ENCODE data around the gene SYNJ1. TPM values are rescaled to one million over a fixed set of nuclear protein-coding genes. Genes with fewer than 3 reads are reported as not detected.
A peak's percentile ranks its signal among the peaks of the same experiment; 100 is the strongest.

SYNJ1 gene
- total and polyA plus RNA-seq, 9 of the 15 experiments (the other 6 are each of a cell fraction or from before 2014, with no cell fraction given), result 2.4 to 10.6 (median 5.6) TPM

- TF ChIP-seq POU5F1 (IDR thresholded peaks at IDR 0.05; ENCODE audit: borderline replicate concordance, low read depth, low read length, partially characterized antibody) (no peak), TRIM24 (IDR thresholded peaks at IDR 0.05) (no peak), CTCF (IDR thresholded peaks at IDR 0.05 in 2 of 3, conservative IDR thresholded peaks at IDR 0.05 in 1 of 3; ENCODE audit: insufficient read depth in 2 of 3, low read depth in 1 of 3, low read length in 3 of 3) (no peak), FOXA1 (IDR thresholded peaks at IDR 0.05; ENCODE audit: borderline replicate concordance) (no peak), THRAP3 (IDR thresholded peaks at IDR 0.05; ENCODE audit: borderline replicate concordance) (no peak), EHMT2 (IDR thresholded peaks at IDR 0.05) (peak; percentile 99), SPI1 (IDR thresholded peaks at IDR 0.05; ENCODE audit: borderline replicate concordance, low read depth, low read length) (no peak), ID3 (CRISPR knock-in tag; IDR thresholded peaks at IDR 0.05) (no peak), ID3 (tag; IDR thresholded peaks at IDR 0.05) (no peak), MXD1 (CRISPR knock-in tag; IDR thresholded peaks at IDR 0.05; ENCODE audit: borderline replicate concordance, poor library complexity, severe bottlenecking) (no peak), NR4A1 (CRISPR knock-in tag; IDR thresholded peaks at IDR 0.05) (no peak), NR4A1 (tag; IDR thresholded peaks at IDR 0.05) (no peak), NFIC (IDR thresholded peaks at IDR 0.05) (no peak), MAFF (IDR thresholded peaks at IDR 0.05; ENCODE audit: low read length) (no peak), NFXL1 (CRISPR knock-in tag; IDR thresholded peaks at IDR 0.05) (no peak), DIDO1 (tag; IDR thresholded peaks at IDR 0.05; ENCODE audit: low read depth) (no peak), PYGO2 (tag; IDR thresholded peaks at IDR 0.05) (no peak), GATAD2A (IDR thresholded peaks at IDR 0.05) (no peak), XRCC3 (IDR thresholded peaks at IDR 0.05) (no peak), MEF2D (tag; conservative IDR thresholded peaks at IDR 0.05; ENCODE audit: low read depth) (no peak), ZNF224 (CRISPR knock-in tag; IDR thresholded peaks at IDR 0.05) (no peak), MTF1 (CRISPR knock-in tag; IDR thresholded peaks at IDR 0.05; ENCODE audit: borderline replicate concordance) (no peak), BACH1 (tag; IDR thresholded peaks at IDR 0.05) (no peak), MCM5 (IDR thresholded peaks at IDR 0.05; ENCODE audit: low read depth) (no peak), ZNF121 (CRISPR knock-in tag; conservative IDR thresholded peaks at IDR 0.05) (no peak), MCM7 (IDR thresholded peaks at IDR 0.05) (no peak), SLC30A9 (CRISPR knock-in tag; IDR thresholded peaks at IDR 0.05) (no peak), NRF1 (conservative IDR thresholded peaks at IDR 0.05 in 1 of 2, IDR thresholded peaks at IDR 0.05 in 1 of 2) (no peak), ARNT (IDR thresholded peaks at IDR 0.05) (no peak), ZNF561 (CRISPR knock-in tag; conservative IDR thresholded peaks at IDR 0.05) (no peak), ZNF551 (CRISPR knock-in tag; IDR thresholded peaks at IDR 0.05) (no peak), EP400 (IDR thresholded peaks at IDR 0.05) (no peak)
Measured at GRCh38 chr21:32728456-32728839, 635 bp upstream of the SYNJ1 start (continued).

Measured in K562 (cell line).